GM23338 (cell line): ENCODE results near the gene CMIP. TPM values are rescaled to one million over a fixed set of nuclear protein-coding genes. Genes with fewer than 3 reads are reported as not detected.

Experiments
- ATAC-seq: fragments of 200-7000 bp; cut with Tn5 transposase; 3 replicates; pipeline ENCODE4 v1.9.1; 2020
- DNase-seq: peaks from one replicate; pipeline ENCODE4 v3.0.0-alpha.2; 2015; ENCODE audit warnings: low spot score
- H2AFZ ChIP-seq: fragments of 200-600 bp; sonication (generic); 2 replicates; pipeline ENCODE4 v1.8.0; 2016; ENCODE audit warnings: antibody characterized with exemption, mild to moderate bottlenecking, moderate library complexity
- H3F3A ChIP-seq: fragments of 200-600 bp; sonication (generic); replicated peaks from 2 replicates; pipeline ENCODE4 v1.8.0; 2017; ENCODE audit warnings: antibody characterized with exemption, mixed run types, low read depth
- H3K27ac ChIP-seq: fragments of 200-600 bp; sonication (generic); 2 replicates; pipeline ENCODE4 v1.6.1; 2016; ENCODE audit warnings: low read depth
- H3K27me3 ChIP-seq: fragments of 200-600 bp; sonication (generic); 2 replicates; pipeline ENCODE4 v1.8.0; 2016; ENCODE audit warnings: mild to moderate bottlenecking, mixed run types, moderate library complexity; ENCODE audit not compliant: insufficient read depth
- H3K36me3 ChIP-seq: fragments of 200-600 bp; sonication (generic); 2 replicates; pipeline ENCODE4 v1.8.0; 2016; ENCODE audit warnings: mild to moderate bottlenecking; ENCODE audit not compliant: insufficient read depth
- H3K4me1 ChIP-seq: fragments of 200-600 bp; sonication (generic); 2 replicates; pipeline ENCODE4 v1.8.0; 2016; ENCODE audit warnings: mild to moderate bottlenecking, moderate library complexity; ENCODE audit not compliant: insufficient read depth
- H3K4me2 ChIP-seq: fragments of 200-600 bp; sonication (generic); 2 replicates; pipeline ENCODE4 v1.7.1; 2017; ENCODE audit warnings: mixed run types
- H3K4me3 ChIP-seq: fragments of 200-600 bp; sonication (generic); 2 replicates; pipeline ENCODE4 v1.6.1; 2016; ENCODE audit warnings: mixed run types
- H3K79me2 ChIP-seq: fragments of 200-600 bp; sonication (generic); replicated peaks from 2 replicates; pipeline ENCODE4 v1.8.0; 2017; ENCODE audit warnings: mild to moderate bottlenecking; ENCODE audit not compliant: insufficient read depth
- H3K9me2 ChIP-seq: fragments of 200-600 bp; sonication (generic); 2 replicates; pipeline ENCODE4 v1.8.0; 2017; ENCODE audit not compliant: insufficient read depth
- H4K20me1 ChIP-seq: fragments of 200-600 bp; sonication (generic); replicated peaks from 2 replicates; pipeline ENCODE4 v1.8.0; 2017; ENCODE audit warnings: mild to moderate bottlenecking; ENCODE audit not compliant: insufficient read depth
- H3K27ac Mint-ChIP-seq: 2 replicates; pipeline ENCODE4 v1.8.0; 2020; ENCODE audit warnings: inconsistent platforms, mild to moderate bottlenecking, moderate library complexity, mixed read lengths
- H3K27me3 Mint-ChIP-seq: 3 replicates; pipeline ENCODE4 v1.8.0; 2022; ENCODE audit warnings: low read depth, mild to moderate bottlenecking, moderate library complexity, mixed read lengths, inconsistent platforms; ENCODE audit not compliant: insufficient read depth, poor library complexity
- H3K36me3 Mint-ChIP-seq: 3 replicates; pipeline ENCODE4 v1.8.0; 2021; ENCODE audit warnings: low read depth, mild to moderate bottlenecking, inconsistent platforms, moderate library complexity, mixed read lengths
- H3K4me1 Mint-ChIP-seq: 3 replicates; pipeline ENCODE4 v1.8.0; 2020; ENCODE audit warnings: mild to moderate bottlenecking, inconsistent platforms, mixed read lengths
- H3K4me3 Mint-ChIP-seq: 3 replicates; pipeline ENCODE4 v1.8.0; 2021; ENCODE audit warnings: moderate library complexity, mild to moderate bottlenecking, inconsistent platforms, mixed read lengths
- H3K9me3 Mint-ChIP-seq: 3 replicates; pipeline ENCODE4 v1.8.0; 2020; ENCODE audit warnings: moderate library complexity, mild to moderate bottlenecking, inconsistent platforms, mixed read lengths
- CREB1 ChIP-seq: fragments of 250-450 bp; sonication (Bioruptor Pico); IDR thresholded peaks from 2 replicates; pipeline ENCODE4 v1.5.0; 2020; ENCODE audit warnings: low read depth, mild to moderate bottlenecking, moderate library complexity
- EZH2 ChIP-seq: fragments of 200-600 bp; sonication (generic); IDR thresholded peaks from one replicate; pipeline ENCODE4 v1.8.0; 2017; ENCODE audit warnings: antibody characterized with exemption, mild to moderate bottlenecking, low read depth; ENCODE audit not compliant: unreplicated experiment
- EZH2phosphoT487 ChIP-seq: fragments of 200-600 bp; sonication (generic); IDR thresholded peaks from one replicate; pipeline ENCODE4 v1.8.1; 2018; ENCODE audit warnings: antibody characterized with exemption; ENCODE audit not compliant: unreplicated experiment
- JUNB ChIP-seq: IDR thresholded peaks from one replicate; pipeline ENCODE4 v1.6.1; 2016; ENCODE audit warnings: antibody characterized with exemption; ENCODE audit not compliant: unreplicated experiment
- NANOG ChIP-seq: IDR thresholded peaks from 2 replicates; pipeline ENCODE4 v1.6.1; 2016; ENCODE audit warnings: antibody characterized with exemption, borderline replicate concordance
- POLR2AphosphoS5 ChIP-seq: IDR thresholded peaks from 2 replicates; pipeline ENCODE4 v1.6.1; 2016; ENCODE audit warnings: antibody characterized with exemption, low read depth
- STAT1 ChIP-seq: IDR thresholded peaks from one replicate; pipeline ENCODE4 v1.6.1; 2016; ENCODE audit warnings: antibody characterized with exemption; ENCODE audit not compliant: unreplicated experiment
- ZNF114 ChIP-seq: fragments of 250-450 bp; sonication (Bioruptor Pico); IDR thresholded peaks from 2 replicates; pipeline ENCODE4 v1.5.0; 2020; ENCODE audit warnings: mild to moderate bottlenecking, moderate library complexity
- ZNF331 ChIP-seq: fragments of 250-450 bp; sonication (Bioruptor Pico); IDR thresholded peaks from 2 replicates; pipeline ENCODE4 v1.5.0; 2020; ENCODE audit warnings: low read depth, mild to moderate bottlenecking, moderate library complexity
- polyA plus RNA-seq: library from polyadenylated mRNA; unstranded; fragments of >200 nt; fragmentation: Nextera tagmentation; extraction: Ambion mirVana; gene quantifications from 2 replicates; pipeline ENCODE4 v1.2.1, GENCODE V29; 2016
- total RNA-seq: library from RNA; depleted of rRNA; stranded (reverse); fragments of >200 nt; shearing (Covaris generic); gene quantifications from 2 replicates; pipeline ENCODE4 v1.2.3, GENCODE V29; 2014
- TF ChIP-seq, protein P1 (sequence below), 2 experiments: fragments of 200-600 bp in 1 of 2; sonication (generic) in 1 of 2; conservative IDR thresholded peaks; 2 replicates each; pipeline versions ENCODE4 v1.5.1 to v1.6.1; 2016 to 2017; ENCODE audit warnings: antibody characterized with exemption in 2 of 2, low read depth in 2 of 2, mild to moderate bottlenecking in 2 of 2, moderate library complexity in 1 of 2
- TF ChIP-seq, protein P2 (sequence below): fragments of 250-450 bp; sonication (Bioruptor Pico); IDR thresholded peaks from 2 replicates; pipeline ENCODE4 v1.5.0; 2020; ENCODE audit warnings: mild to moderate bottlenecking, moderate library complexity
- TF ChIP-seq, protein P3 (sequence below): IDR thresholded peaks from one replicate; pipeline ENCODE4 v1.6.1; 2018; ENCODE audit warnings: antibody characterized with exemption; ENCODE audit not compliant: unreplicated experiment
- TF ChIP-seq, protein P4 (sequence below): IDR thresholded peaks from 2 replicates; pipeline ENCODE4 v1.6.1; 2016; ENCODE audit warnings: antibody characterized with exemption

Gene CMIP
- total and polyA plus RNA-seq, 2 experiments from 2014 or later: 9.5 to 62.3 TPM

DNA sequence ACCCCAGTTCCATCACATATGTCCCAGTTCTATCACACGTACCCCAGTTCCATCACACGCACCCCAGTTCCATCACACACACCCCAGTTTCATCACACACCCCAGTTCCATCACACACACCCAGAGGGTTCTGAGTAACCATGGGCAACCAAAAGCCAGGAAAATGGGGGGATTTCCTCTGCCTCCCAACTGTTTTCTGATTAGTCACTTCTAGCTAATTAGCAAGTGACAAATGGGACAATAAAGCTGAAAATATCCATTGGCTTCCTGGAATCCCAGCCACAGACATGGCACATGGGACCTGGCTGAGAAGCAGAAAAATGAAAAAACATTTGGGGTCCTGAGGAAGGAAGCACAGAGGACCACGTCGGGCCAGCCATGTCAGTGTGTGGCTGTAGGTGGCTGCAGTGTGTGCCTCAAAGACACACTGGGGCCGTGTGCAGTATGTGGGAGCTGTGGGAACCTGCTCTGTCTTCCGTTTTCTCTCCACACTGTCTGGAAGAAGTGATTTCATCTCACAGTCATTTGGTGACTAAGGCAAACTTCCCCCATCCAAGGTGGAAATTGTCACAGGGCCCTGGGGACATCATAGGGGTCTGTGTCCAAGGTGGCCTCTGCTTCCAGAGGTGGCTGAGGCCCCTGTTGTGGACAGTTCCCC lies 106.7 kb downstream of the CMIP start:
- H3K4me3 Mint-ChIP-seq: no peak overlapping the region
- Histone ChIP-seq H3K9me2 (no peaks in the 10 kb centered on the region), H3K4me2 (no peak overlapping the region), H3K36me3 (no peaks in the 10 kb centered on the region), H3F3A (no peaks in the 10 kb centered on the region), H3K4me1 (no peaks in the 10 kb centered on the region; the same call in 1 of the 2 replicates), H4K20me1 (peaks cover 49% of the 10 kb centered on the region), H3K79me2 (peaks cover 90% of the 10 kb centered on the region), H3K4me3 (no peak overlapping the region), H3K27me3 (no peaks in the 10 kb centered on the region), H2AFZ (no peak overlapping the region), H3K27ac (0 out of 2 replicates have a peak overlapping the region, but pooled peaks have one; percentile 63)
- TF ChIP-seq EZH2phosphoT487: no peak
- TF ChIP-seq NANOG: no peak
- no peak for TF ChIP-seq POLR2AphosphoS5
- TF ChIP-seq, protein P1, sequence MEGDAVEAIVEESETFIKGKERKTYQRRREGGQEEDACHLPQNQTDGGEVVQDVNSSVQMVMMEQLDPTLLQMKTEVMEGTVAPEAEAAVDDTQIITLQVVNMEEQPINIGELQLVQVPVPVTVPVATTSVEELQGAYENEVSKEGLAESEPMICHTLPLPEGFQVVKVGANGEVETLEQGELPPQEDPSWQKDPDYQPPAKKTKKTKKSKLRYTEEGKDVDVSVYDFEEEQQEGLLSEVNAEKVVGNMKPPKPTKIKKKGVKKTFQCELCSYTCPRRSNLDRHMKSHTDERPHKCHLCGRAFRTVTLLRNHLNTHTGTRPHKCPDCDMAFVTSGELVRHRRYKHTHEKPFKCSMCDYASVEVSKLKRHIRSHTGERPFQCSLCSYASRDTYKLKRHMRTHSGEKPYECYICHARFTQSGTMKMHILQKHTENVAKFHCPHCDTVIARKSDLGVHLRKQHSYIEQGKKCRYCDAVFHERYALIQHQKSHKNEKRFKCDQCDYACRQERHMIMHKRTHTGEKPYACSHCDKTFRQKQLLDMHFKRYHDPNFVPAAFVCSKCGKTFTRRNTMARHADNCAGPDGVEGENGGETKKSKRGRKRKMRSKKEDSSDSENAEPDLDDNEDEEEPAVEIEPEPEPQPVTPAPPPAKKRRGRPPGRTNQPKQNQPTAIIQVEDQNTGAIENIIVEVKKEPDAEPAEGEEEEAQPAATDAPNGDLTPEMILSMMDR (conservative IDR thresholded peaks at IDR 0.05; ENCODE audit: low read depth in 2 of 2): no peak
- TF ChIP-seq ZNF331: no peak
- TF ChIP-seq STAT1: no peak
- no peak for TF ChIP-seq ZNF114 (CRISPR knock-in tag)
- no peak for TF ChIP-seq CREB1 (CRISPR knock-in tag)
- no peak for TF ChIP-seq EZH2
- TF ChIP-seq JUNB: no peak
- TF ChIP-seq, protein P2, sequence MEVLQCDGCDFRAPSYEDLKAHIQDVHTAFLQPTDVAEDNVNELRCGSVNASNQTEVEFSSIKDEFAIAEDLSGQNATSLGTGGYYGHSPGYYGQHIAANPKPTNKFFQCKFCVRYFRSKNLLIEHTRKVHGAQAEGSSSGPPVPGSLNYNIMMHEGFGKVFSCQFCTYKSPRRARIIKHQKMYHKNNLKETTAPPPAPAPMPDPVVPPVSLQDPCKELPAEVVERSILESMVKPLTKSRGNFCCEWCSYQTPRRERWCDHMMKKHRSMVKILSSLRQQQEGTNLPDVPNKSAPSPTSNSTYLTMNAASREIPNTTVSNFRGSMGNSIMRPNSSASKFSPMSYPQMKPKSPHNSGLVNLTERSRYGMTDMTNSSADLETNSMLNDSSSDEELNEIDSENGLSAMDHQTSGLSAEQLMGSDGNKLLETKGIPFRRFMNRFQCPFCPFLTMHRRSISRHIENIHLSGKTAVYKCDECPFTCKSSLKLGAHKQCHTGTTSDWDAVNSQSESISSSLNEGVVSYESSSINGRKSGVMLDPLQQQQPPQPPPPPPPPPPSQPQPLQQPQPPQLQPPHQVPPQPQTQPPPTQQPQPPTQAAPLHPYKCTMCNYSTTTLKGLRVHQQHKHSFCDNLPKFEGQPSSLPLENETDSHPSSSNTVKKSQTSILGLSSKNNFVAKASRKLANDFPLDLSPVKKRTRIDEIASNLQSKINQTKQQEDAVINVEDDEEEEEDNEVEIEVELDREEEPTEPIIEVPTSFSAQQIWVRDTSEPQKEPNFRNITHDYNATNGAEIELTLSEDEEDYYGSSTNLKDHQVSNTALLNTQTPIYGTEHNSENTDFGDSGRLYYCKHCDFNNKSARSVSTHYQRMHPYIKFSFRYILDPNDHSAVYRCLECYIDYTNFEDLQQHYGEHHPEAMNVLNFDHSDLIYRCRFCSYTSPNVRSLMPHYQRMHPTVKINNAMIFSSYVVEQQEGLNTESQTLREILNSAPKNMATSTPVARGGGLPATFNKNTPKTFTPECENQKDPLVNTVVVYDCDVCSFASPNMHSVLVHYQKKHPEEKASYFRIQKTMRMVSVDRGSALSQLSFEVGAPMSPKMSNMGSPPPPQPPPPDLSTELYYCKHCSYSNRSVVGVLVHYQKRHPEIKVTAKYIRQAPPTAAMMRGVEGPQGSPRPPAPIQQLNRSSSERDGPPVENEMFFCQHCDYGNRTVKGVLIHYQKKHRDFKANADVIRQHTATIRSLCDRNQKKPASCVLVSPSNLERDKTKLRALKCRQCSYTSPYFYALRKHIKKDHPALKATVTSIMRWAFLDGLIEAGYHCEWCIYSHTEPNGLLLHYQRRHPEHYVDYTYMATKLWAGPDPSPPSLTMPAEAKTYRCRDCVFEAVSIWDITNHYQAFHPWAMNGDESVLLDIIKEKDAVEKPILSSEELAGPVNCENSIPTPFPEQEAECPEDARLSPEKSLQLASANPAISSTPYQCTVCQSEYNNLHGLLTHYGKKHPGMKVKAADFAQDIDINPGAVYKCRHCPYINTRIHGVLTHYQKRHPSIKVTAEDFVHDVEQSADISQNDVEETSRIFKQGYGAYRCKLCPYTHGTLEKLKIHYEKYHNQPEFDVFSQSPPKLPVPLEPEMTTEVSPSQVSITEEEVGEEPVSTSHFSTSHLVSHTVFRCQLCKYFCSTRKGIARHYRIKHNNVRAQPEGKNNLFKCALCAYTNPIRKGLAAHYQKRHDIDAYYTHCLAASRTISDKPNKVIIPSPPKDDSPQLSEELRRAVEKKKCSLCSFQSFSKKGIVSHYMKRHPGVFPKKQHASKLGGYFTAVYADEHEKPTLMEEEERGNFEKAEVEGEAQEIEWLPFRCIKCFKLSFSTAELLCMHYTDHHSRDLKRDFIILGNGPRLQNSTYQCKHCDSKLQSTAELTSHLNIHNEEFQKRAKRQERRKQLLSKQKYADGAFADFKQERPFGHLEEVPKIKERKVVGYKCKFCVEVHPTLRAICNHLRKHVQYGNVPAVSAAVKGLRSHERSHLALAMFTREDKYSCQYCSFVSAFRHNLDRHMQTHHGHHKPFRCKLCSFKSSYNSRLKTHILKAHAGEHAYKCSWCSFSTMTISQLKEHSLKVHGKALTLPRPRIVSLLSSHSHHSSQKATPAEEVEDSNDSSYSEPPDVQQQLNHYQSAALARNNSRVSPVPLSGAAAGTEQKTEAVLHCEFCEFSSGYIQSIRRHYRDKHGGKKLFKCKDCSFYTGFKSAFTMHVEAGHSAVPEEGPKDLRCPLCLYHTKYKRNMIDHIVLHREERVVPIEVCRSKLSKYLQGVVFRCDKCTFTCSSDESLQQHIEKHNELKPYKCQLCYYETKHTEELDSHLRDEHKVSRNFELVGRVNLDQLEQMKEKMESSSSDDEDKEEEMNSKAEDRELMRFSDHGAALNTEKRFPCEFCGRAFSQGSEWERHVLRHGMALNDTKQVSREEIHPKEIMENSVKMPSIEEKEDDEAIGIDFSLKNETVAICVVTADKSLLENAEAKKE (CRISPR knock-in tag): no peak
- TF ChIP-seq, protein P3, sequence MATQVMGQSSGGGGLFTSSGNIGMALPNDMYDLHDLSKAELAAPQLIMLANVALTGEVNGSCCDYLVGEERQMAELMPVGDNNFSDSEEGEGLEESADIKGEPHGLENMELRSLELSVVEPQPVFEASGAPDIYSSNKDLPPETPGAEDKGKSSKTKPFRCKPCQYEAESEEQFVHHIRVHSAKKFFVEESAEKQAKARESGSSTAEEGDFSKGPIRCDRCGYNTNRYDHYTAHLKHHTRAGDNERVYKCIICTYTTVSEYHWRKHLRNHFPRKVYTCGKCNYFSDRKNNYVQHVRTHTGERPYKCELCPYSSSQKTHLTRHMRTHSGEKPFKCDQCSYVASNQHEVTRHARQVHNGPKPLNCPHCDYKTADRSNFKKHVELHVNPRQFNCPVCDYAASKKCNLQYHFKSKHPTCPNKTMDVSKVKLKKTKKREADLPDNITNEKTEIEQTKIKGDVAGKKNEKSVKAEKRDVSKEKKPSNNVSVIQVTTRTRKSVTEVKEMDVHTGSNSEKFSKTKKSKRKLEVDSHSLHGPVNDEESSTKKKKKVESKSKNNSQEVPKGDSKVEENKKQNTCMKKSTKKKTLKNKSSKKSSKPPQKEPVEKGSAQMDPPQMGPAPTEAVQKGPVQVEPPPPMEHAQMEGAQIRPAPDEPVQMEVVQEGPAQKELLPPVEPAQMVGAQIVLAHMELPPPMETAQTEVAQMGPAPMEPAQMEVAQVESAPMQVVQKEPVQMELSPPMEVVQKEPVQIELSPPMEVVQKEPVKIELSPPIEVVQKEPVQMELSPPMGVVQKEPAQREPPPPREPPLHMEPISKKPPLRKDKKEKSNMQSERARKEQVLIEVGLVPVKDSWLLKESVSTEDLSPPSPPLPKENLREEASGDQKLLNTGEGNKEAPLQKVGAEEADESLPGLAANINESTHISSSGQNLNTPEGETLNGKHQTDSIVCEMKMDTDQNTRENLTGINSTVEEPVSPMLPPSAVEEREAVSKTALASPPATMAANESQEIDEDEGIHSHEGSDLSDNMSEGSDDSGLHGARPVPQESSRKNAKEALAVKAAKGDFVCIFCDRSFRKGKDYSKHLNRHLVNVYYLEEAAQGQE: no peak
- TF ChIP-seq, protein P4, sequence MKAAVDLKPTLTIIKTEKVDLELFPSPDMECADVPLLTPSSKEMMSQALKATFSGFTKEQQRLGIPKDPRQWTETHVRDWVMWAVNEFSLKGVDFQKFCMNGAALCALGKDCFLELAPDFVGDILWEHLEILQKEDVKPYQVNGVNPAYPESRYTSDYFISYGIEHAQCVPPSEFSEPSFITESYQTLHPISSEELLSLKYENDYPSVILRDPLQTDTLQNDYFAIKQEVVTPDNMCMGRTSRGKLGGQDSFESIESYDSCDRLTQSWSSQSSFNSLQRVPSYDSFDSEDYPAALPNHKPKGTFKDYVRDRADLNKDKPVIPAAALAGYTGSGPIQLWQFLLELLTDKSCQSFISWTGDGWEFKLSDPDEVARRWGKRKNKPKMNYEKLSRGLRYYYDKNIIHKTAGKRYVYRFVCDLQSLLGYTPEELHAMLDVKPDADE: no peak
- ATAC-seq (no peak), DNase-seq (no peak)
- H3K27me3 Mint-ChIP-seq: peaks cover 10% of the 10 kb centered on the region
- H3K9me3 Mint-ChIP-seq: no peaks in the 10 kb centered on the region
- H3K36me3 Mint-ChIP-seq: no peaks in the 10 kb centered on the region; the same call in 2 of the 3 replicates
- H3K4me1 Mint-ChIP-seq: peaks cover 28% of the 10 kb centered on the region
- H3K27ac Mint-ChIP-seq: peak overlapping the region; percentile 28; the same call in 1 of the 2 replicates
